Common myeloid progenitor, CD34-positive (primary cell): ENCODE data around the gene GJD3.
A peak's percentile ranks its signal among the peaks of the same experiment; 100 is the strongest.

Experiments
- CTCF ChIA-PET: fragments of 350-600 bp; sonication (Branson Sonifier 250); formaldehyde crosslinking; loops from one replicate; lab custom pipeline; 2021; ENCODE audit warnings: antibody characterized with exemption; lab: Charles Lee
- POLR2A ChIA-PET: fragments of 350-600 bp; sonication (Branson Sonifier 250); formaldehyde crosslinking; loops from one replicate; lab custom pipeline; 2021; ENCODE audit warnings: antibody characterized with exemption; lab: Charles Lee
- DNase-seq, 3 donors: peaks; one replicate each; pipeline versions ENCODE4 v3.0.0 to v3.0.0-alpha.2; 2013
- H3K27ac ChIP-seq, 2 experiments: 1 replicate in 1 of 2; 2 replicates in 1 of 2; pipeline ENCODE4 v1.7.0; 2013; ENCODE audit warnings: inconsistent platforms in 2 of 2, low read length in 2 of 2, mild to moderate bottlenecking in 2 of 2, low read depth in 1 of 2, moderate library complexity in 1 of 2; ENCODE audit not compliant: severe bottlenecking in 2 of 2, insufficient read depth in 1 of 2, poor library complexity in 1 of 2
- H3K27me3 ChIP-seq, 5 experiments: replicated peaks in 2 of 5; 1 replicate in 3 of 5; 2 replicates in 2 of 5; pipeline versions ENCODE4 v1.6.1 to v1.7.0; 2013; ENCODE audit warnings: low read length in 4 of 5, mild to moderate bottlenecking in 2 of 5, moderate library complexity in 2 of 5, inconsistent platforms in 1 of 5; ENCODE audit not compliant: insufficient read depth in 5 of 5, control insufficient read depth in 4 of 5
- H3K36me3 ChIP-seq, 4 experiments: 1 replicate in 2 of 4; 2 replicates in 2 of 4; pipeline versions ENCODE4 v1.6.1 to v1.7.0; 2013; ENCODE audit warnings: low read length in 3 of 4, control low read depth in 1 of 4, mild to moderate bottlenecking in 1 of 4; ENCODE audit not compliant: control insufficient read depth in 4 of 4, insufficient read depth in 4 of 4
- H3K4me1 ChIP-seq, 4 experiments: 1 replicate in 3 of 4; 2 replicates in 1 of 4; pipeline versions ENCODE4 v1.6.1 to v1.7.1; 2013; ENCODE audit warnings: low read length in 3 of 4, mild to moderate bottlenecking in 3 of 4, control low read depth in 1 of 4, inconsistent platforms in 1 of 4, moderate library complexity in 1 of 4; ENCODE audit not compliant: control insufficient read depth in 4 of 4, insufficient read depth in 4 of 4; ENCODE audit errors: control extremely low read depth in 1 of 4
- H3K4me3 ChIP-seq, 7 experiments: 1 replicate in 4 of 7; 2 replicates in 3 of 7; pipeline versions ENCODE4 v1.5.1 to v1.7.0; 2013; ENCODE audit warnings: mild to moderate bottlenecking in 7 of 7, low read length in 6 of 7, moderate library complexity in 6 of 7, inconsistent platforms in 2 of 7, low read depth in 2 of 7, control low read depth in 1 of 7; ENCODE audit not compliant: insufficient read depth in 4 of 7, control insufficient read depth in 1 of 7; ENCODE audit errors: extremely low read depth in 1 of 7
- H3K9me3 ChIP-seq, 5 experiments: 1 replicate in 4 of 5; 2 replicates in 1 of 5; pipeline versions ENCODE4 v1.6.1 to v1.7.1; 2013; ENCODE audit warnings: low read length in 4 of 5, mild to moderate bottlenecking in 2 of 5, inconsistent platforms in 1 of 5, low read depth in 1 of 5, moderate library complexity in 1 of 5; ENCODE audit not compliant: control insufficient read depth in 4 of 5, insufficient read depth in 2 of 5; ENCODE audit errors: control extremely low read depth in 1 of 5
- WGBS: methylation state at CpG from one replicate; pipeline ENCODE4 v1.1.5; 2013; ENCODE audit not compliant: insufficient coverage; 5-methylcytosine and 5-hydroxymethylcytosine counted together

The GJD3 gene

GRCh38 chr17:40316571-40317344 is 47.8 kb downstream of the GJD3 start:
- ChIA-PET CTCF (interaction anchor here (1.1 to 50.4 kb wide), 6 partner anchors 12 to 37 kb away, joined by 3 to 1388 read pairs (median 8); partner anchors contain the start of genes GJD3 and RARA), POLR2A (interaction anchor here (0.6 to 10.0 kb wide), 7 partner anchors 9 to 1700 kb away, joined by 3 to 195 read pairs (median 4); no protein-coding TSS in a partner anchor)
- 73% methylated on average over 34 of the region's 38 CpGs for WGBS
- peak overlapping the region in 1 of 2 experiments; percentile 19 for H3K27ac ChIP-seq
- no peaks in the 10 kb centered on the region for H3K27me3 ChIP-seq
- peaks cover 21 to 98% (median 96%) of the 10 kb centered on the region in 4 experiments for H3K4me1 ChIP-seq
- H3K36me3 ChIP-seq: peaks cover 0 to 3% (median 0%) of the 10 kb centered on the region in 4 experiments
- H3K4me3 ChIP-seq: peak overlapping the region in 3 of 7 experiments; percentile 28 to 89 (median 42)
- H3K9me3 ChIP-seq: no peaks in the 10 kb centered on the region
- DNase-seq: no peak

GRCh38 chr17:40315678-40316570 is 48.6 kb downstream of the GJD3 start:
- Histone ChIP-seq H3K27me3 (no peaks in the 10 kb centered on the region), H3K27ac (peak overlapping the region; percentile 26 to 40), H3K4me1 (peaks cover 23 to 98% (median 96%) of the 10 kb centered on the region in 4 experiments), H3K4me3 (peak overlapping the region in 1 of 7 experiments; percentile 42), H3K9me3 (no peaks in the 10 kb centered on the region), H3K36me3 (no peaks in the 10 kb centered on the region)
- ChIA-PET POLR2A (interaction anchor here (0.6 to 1.5 kb wide), 5 partner anchors 9 to 36 kb away, joined by 3 to 6 read pairs (median 4); no protein-coding TSS in a partner anchor), CTCF (interaction anchor here (1.2 to 50.4 kb wide), 4 partner anchors 8 to 38 kb away, joined by 4 to 1388 read pairs (median 71); partner anchors contain the start of genes GJD3 and RARA)
- 83% methylated on average over 5 of the region's 9 CpGs for WGBS
- DNase-seq: peak in 2 of 3 donors; percentile 46 to 60

GRCh38 chr17:40315206-40315605 is 49.3 kb downstream of the GJD3 start:
- no peaks in the 10 kb centered on the region for H3K27me3 ChIP-seq
- H3K4me3 ChIP-seq: peak overlapping the region in 1 of 7 experiments; percentile 42
- H3K9me3 ChIP-seq: no peaks in the 10 kb centered on the region
- H3K36me3 ChIP-seq: no peaks in the 10 kb centered on the region
- peaks cover 30 to 97% (median 94%) of the 10 kb centered on the region in 4 experiments for H3K4me1 ChIP-seq
- ChIA-PET CTCF (interaction anchor here (1.0 to 50.4 kb wide), 6 partner anchors 8 to 39 kb away, joined by 3 to 1388 read pairs (median 8); partner anchors contain the start of genes GJD3 and RARA), POLR2A (interaction anchor here (0.6 to 1.5 kb wide), 6 partner anchors 8 to 36 kb away, joined by 3 to 16 read pairs (median 4); no protein-coding TSS in a partner anchor)
- WGBS: 86% methylated on average over 3 of the region's 3 CpGs
- H3K27ac ChIP-seq: peak overlapping the region; percentile 26 to 40
- DNase-seq: no peak

- peak overlapping the region in 1 of 2 experiments; percentile 20 for H3K27ac ChIP-seq
- ChIA-PET POLR2A (interaction anchor here (0.6 to 1.5 kb wide), 4 partner anchors 9 to 31 kb away, joined by 3 to 16 read pairs (median 3); no protein-coding TSS in a partner anchor), CTCF (interaction anchor here (1.0 to 50.4 kb wide), 5 partner anchors 8 to 40 kb away, joined by 3 to 1388 read pairs (median 12); partner anchors contain the start of genes GJD3 and RARA)
- no peaks in the 10 kb centered on the region for H3K27me3 ChIP-seq
- peaks cover 26 to 97% (median 93%) of the 10 kb centered on the region in 4 experiments for H3K4me1 ChIP-seq
- WGBS: 45% methylated on average over 2 of the region's 3 CpGs
- H3K9me3 ChIP-seq: no peaks in the 10 kb centered on the region
- no peak overlapping the region for H3K4me3 ChIP-seq
- DNase-seq: peak; percentile 95 to 99 (median 99)
- no peaks in the 10 kb centered on the region for H3K36me3 ChIP-seq
These were observed 50.0 kb downstream of the GJD3 start for GRCh38 chr17:40314584-40314956.

- ChIA-PET CTCF (interaction anchor here (1.0 to 50.4 kb wide), 4 partner anchors 9 to 40 kb away, joined by 3 to 1388 read pairs (median 68); partner anchors contain the start of genes GJD3 and RARA), POLR2A (interaction anchor here (0.6 to 1.5 kb wide), 4 partner anchors 10 to 31 kb away, joined by 3 to 16 read pairs (median 3); no protein-coding TSS in a partner anchor)
- Histone ChIP-seq H3K27ac (peak overlapping the region in 1 of 2 experiments; percentile 20), H3K9me3 (no peaks in the 10 kb centered on the region), H3K27me3 (no peaks in the 10 kb centered on the region), H3K36me3 (no peaks in the 10 kb centered on the region), H3K4me1 (peaks cover 25 to 97% (median 93%) of the 10 kb centered on the region in 4 experiments), H3K4me3 (no peak overlapping the region)
- DNase-seq: peak in 1 of 3 donors; percentile 42
- WGBS: 100% methylated on average over 2 of the region's 7 CpGs
These were observed 50.6 kb downstream of the GJD3 start for GRCh38 chr17:40313668-40314583.
